ENCODE results near the gene WNT7B.

The WNT7B gene

DNA sequence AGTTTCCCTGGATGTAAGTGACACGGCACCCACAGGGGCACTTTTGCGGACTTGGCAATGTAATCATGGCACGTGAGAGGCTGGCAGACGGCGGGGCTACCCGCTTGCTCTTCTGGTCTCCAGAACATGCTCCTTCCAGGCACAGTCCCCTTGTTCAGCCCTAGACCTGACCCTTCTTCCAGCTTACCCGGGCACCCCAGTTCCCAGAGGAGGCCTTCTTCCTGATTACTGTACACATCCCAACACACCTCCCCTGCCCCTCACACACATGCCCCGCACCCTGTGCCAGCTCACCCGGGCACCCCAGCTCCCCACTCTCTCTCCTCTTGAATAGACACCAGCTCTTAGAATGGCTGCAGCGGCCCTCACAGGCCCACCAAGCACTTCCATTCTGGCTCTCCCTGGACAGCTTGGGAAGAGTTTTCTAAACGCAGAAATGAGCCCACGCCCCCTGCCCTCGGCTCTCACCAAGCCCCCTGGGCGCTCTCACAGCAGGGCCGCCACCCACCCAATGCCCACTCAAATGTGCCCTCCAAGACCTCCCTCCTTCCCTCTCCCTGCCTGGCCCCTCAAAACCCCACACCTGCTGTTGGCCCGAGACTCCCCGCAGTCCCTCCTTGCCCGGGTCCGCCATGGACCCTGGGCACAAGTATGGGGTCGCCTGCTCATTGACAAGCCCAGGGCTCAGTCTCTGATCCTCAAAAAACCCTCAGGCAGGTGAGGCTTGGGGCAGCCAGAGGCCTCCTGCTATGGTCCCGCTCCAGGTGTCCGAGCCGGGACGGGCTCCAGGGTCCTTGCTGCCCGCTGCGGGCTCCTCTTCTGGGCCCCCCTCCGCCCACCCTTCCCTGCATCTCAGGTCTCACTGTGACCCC, 88.5 kb downstream of the WNT7B start:
- no peak for ATAC-seq
- TF ChIP-seq, protein P1, sequence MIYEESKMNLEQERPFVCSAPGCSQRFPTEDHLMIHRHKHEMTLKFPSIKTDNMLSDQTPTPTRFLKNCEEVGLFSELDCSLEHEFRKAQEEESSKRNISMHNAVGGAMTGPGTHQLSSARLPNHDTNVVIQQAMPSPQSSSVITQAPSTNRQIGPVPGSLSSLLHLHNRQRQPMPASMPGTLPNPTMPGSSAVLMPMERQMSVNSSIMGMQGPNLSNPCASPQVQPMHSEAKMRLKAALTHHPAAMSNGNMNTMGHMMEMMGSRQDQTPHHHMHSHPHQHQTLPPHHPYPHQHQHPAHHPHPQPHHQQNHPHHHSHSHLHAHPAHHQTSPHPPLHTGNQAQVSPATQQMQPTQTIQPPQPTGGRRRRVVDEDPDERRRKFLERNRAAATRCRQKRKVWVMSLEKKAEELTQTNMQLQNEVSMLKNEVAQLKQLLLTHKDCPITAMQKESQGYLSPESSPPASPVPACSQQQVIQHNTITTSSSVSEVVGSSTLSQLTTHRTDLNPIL (CRISPR knock-in tag; IDR thresholded peaks at IDR 0.05; ENCODE audit: low read depth) = no peak
- TF ChIP-seq, protein P2, sequence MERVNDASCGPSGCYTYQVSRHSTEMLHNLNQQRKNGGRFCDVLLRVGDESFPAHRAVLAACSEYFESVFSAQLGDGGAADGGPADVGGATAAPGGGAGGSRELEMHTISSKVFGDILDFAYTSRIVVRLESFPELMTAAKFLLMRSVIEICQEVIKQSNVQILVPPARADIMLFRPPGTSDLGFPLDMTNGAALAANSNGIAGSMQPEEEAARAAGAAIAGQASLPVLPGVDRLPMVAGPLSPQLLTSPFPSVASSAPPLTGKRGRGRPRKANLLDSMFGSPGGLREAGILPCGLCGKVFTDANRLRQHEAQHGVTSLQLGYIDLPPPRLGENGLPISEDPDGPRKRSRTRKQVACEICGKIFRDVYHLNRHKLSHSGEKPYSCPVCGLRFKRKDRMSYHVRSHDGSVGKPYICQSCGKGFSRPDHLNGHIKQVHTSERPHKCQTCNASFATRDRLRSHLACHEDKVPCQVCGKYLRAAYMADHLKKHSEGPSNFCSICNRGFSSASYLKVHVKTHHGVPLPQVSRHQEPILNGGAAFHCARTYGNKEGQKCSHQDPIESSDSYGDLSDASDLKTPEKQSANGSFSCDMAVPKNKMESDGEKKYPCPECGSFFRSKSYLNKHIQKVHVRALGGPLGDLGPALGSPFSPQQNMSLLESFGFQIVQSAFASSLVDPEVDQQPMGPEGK (CRISPR knock-in tag; IDR thresholded peaks at IDR 0.05; ENCODE audit: borderline replicate concordance) = no peak

DNA sequence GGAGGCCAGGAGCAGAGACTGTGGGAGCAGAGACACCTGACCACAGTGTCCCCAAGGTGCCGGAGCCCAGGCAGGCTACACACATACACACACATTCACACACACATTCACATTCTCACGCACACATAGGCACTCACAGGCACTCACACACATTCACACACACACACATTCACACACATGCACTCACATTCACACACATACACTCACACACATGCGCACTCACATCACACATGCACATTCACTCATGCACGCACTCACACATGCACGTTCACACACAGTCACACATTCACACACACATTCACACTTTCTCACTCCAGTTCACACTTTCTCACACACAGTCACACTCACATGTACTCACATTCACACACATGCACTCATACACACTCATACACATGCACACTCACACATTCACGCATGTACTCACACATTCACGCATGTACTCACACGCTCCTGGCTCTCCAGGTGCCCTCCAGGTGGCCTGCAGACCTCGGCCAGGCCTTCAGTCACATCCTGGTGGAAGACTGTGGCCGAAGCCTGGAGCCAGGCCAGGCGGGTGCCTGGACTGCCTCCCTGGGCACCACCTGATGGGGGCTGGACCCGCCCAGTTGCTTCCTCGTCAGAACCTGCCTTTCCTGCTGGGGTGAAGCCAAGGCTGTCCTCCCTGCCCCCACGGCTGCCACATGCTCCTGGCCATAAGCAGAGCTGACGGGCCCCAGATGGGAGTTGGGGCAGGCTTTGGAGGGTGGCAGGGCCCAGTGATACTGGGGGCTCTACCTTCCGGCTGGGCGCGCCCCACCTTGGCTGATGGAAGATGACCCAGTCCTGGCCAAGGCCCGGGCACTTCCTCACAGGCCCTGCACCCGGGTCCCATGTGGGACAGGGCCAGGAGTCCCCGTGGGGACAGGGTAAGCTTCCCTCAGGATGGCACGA, 89.5 kb downstream of the WNT7B start:
- TF ChIP-seq BACH2 (CRISPR knock-in tag; IDR thresholded peaks at IDR 0.05; ENCODE audit: borderline replicate concordance) = no peak
- TF ChIP-seq ZFP30 (CRISPR knock-in tag; IDR thresholded peaks at IDR 0.05) = no peak
- no peak for ATAC-seq

DNA sequence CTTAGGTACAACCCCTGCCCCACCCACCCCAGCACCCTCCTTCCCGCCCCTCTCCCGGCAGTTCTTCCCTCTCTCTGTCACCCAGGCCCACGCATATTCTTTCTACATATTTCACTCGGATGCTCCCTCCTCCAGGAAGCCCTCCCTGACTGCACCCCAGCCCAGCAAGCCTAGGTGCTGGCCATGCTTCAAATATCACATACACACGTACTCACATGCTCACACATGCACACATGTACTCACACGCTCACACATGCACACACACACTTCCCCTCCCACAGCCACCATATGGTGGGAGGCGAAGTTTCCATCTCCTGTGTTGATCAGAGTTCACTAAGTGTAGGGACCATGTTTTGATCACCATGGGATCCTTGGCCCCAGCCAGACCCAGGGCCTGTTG, 90.4 kb downstream of the WNT7B start:
- ATAC-seq = no peak
- TF ChIP-seq ZNF8 (CRISPR knock-in tag; IDR thresholded peaks at IDR 0.05) (no peak), OSR1 (CRISPR knock-in tag; IDR thresholded peaks at IDR 0.05) (no peak), ESRRG (CRISPR knock-in tag; IDR thresholded peaks at IDR 0.05) (no peak), RARB (CRISPR knock-in tag; IDR thresholded peaks at IDR 0.05) (no peak), ARNTL (CRISPR knock-in tag; IDR thresholded peaks at IDR 0.05; ENCODE audit: borderline replicate concordance, low read depth) (no peak), SNAI2 (CRISPR knock-in tag; IDR thresholded peaks at IDR 0.05) (no peak), ZNF70 (CRISPR knock-in tag; IDR thresholded peaks at IDR 0.05) (no peak), TCF4 (CRISPR knock-in tag; IDR thresholded peaks at IDR 0.05; ENCODE audit: borderline replicate concordance) (no peak), ZNF565 (CRISPR knock-in tag; conservative IDR thresholded peaks at IDR 0.05; ENCODE audit: low read depth) (no peak), ZFP3 (CRISPR knock-in tag; IDR thresholded peaks at IDR 0.05) (no peak)
- TF ChIP-seq, protein P3, sequence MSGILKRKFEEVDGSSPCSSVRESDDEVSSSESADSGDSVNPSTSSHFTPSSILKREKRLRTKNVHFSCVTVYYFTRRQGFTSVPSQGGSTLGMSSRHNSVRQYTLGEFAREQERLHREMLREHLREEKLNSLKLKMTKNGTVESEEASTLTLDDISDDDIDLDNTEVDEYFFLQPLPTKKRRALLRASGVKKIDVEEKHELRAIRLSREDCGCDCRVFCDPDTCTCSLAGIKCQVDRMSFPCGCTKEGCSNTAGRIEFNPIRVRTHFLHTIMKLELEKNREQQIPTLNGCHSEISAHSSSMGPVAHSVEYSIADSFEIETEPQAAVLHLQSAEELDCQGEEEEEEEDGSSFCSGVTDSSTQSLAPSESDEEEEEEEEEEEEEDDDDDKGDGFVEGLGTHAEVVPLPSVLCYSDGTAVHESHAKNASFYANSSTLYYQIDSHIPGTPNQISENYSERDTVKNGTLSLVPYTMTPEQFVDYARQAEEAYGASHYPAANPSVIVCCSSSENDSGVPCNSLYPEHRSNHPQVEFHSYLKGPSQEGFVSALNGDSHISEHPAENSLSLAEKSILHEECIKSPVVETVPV (CRISPR knock-in tag; IDR thresholded peaks at IDR 0.05) = no peak
- TF ChIP-seq, protein P4, sequence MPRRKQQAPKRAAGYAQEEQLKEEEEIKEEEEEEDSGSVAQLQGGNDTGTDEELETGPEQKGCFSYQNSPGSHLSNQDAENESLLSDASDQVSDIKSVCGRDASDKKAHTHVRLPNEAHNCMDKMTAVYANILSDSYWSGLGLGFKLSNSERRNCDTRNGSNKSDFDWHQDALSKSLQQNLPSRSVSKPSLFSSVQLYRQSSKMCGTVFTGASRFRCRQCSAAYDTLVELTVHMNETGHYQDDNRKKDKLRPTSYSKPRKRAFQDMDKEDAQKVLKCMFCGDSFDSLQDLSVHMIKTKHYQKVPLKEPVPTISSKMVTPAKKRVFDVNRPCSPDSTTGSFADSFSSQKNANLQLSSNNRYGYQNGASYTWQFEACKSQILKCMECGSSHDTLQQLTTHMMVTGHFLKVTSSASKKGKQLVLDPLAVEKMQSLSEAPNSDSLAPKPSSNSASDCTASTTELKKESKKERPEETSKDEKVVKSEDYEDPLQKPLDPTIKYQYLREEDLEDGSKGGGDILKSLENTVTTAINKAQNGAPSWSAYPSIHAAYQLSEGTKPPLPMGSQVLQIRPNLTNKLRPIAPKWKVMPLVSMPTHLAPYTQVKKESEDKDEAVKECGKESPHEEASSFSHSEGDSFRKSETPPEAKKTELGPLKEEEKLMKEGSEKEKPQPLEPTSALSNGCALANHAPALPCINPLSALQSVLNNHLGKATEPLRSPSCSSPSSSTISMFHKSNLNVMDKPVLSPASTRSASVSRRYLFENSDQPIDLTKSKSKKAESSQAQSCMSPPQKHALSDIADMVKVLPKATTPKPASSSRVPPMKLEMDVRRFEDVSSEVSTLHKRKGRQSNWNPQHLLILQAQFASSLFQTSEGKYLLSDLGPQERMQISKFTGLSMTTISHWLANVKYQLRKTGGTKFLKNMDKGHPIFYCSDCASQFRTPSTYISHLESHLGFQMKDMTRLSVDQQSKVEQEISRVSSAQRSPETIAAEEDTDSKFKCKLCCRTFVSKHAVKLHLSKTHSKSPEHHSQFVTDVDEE (CRISPR knock-in tag; IDR thresholded peaks at IDR 0.05) = no peak
- TF ChIP-seq, protein P1 (CRISPR knock-in tag; IDR thresholded peaks at IDR 0.05; ENCODE audit: low read depth) = no peak

DNA sequence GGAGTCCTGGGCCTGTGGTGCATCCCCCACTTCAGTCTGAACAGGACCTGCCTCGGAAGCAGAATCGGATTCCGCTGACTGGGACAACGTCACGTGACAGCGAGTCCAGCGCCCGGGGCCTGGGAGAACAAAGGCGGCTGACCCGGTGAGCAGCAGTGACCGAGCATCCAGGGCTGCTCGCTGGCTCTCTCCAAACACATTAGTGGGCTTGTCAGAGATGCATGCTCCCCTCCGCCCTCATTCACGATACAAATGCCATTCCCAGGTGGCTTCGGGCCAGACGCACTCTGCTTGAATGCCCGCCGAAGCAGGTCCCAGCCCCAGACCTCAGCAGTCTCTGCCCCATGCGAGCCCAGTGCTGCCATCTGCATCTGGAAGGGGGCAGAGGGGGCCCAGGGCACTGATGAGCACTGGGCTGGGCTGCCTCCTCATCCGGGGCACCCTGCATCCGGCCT, 91.0 kb downstream of the WNT7B start:
- no peak for ATAC-seq
- TF ChIP-seq ZC3H10 (CRISPR knock-in tag; IDR thresholded peaks at IDR 0.05) (no peak), BACH2 (CRISPR knock-in tag; IDR thresholded peaks at IDR 0.05; ENCODE audit: borderline replicate concordance) (no peak), GLIS3 (CRISPR knock-in tag; IDR thresholded peaks at IDR 0.05) (no peak), PPARA (CRISPR knock-in tag; IDR thresholded peaks at IDR 0.05; ENCODE audit: borderline replicate concordance) (no peak), ZNF565 (CRISPR knock-in tag; conservative IDR thresholded peaks at IDR 0.05; ENCODE audit: low read depth) (no peak), ZNF70 (CRISPR knock-in tag; IDR thresholded peaks at IDR 0.05) (no peak), ZFP30 (CRISPR knock-in tag; IDR thresholded peaks at IDR 0.05) (no peak), RARB (CRISPR knock-in tag; IDR thresholded peaks at IDR 0.05) (no peak), TOX (CRISPR knock-in tag; IDR thresholded peaks at IDR 0.05; ENCODE audit: borderline replicate concordance) (no peak), OSR1 (CRISPR knock-in tag; IDR thresholded peaks at IDR 0.05) (no peak)
- TF ChIP-seq, protein P5, sequence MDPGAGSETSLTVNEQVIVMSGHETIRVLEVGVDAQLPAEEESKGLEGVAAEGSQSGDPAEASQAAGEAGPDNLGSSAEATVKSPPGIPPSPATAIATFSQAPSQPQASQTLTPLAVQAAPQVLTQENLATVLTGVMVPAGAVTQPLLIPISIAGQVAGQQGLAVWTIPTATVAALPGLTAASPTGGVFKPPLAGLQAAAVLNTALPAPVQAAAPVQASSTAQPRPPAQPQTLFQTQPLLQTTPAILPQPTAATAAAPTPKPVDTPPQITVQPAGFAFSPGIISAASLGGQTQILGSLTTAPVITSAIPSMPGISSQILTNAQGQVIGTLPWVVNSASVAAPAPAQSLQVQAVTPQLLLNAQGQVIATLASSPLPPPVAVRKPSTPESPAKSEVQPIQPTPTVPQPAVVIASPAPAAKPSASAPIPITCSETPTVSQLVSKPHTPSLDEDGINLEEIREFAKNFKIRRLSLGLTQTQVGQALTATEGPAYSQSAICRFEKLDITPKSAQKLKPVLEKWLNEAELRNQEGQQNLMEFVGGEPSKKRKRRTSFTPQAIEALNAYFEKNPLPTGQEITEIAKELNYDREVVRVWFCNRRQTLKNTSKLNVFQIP (CRISPR knock-in tag; IDR thresholded peaks at IDR 0.05; ENCODE audit: borderline replicate concordance, low read depth) = no peak
- TF ChIP-seq, protein P2 (CRISPR knock-in tag; IDR thresholded peaks at IDR 0.05; ENCODE audit: borderline replicate concordance) = no peak
